HepG2 (cell line): Measurements from ENCODE around the gene MAN2A2. TPM values are rescaled to one million over a fixed set of nuclear protein-coding genes. Genes with fewer than 3 reads are reported as not detected.

Experiments used
- ATAC-seq: fragments of 200-7000 bp; cut with Tn5 transposase; 3 replicates; pipeline ENCODE4 v1.9.1; 2020; ENCODE audit warnings: mild to moderate bottlenecking, moderate library complexity
- BruUV-seq: library from RNA; stranded (reverse); fragments of 400-500 nt; replicated peaks from 2 replicates; lab custom pipeline; 2021; lab: Mats Ljungman, UMichigan
- CTCF ChIA-PET: fragments of 300-600 bp; formaldehyde crosslinking; extraction: SDS; loops from one replicate; lab custom pipeline; 2021; ENCODE audit warnings: low total read pairs, inconsistent platforms, low intra/inter-chr PET ratio; lab: Yijun Ruan, JAX
- POLR2A ChIA-PET: fragments of 350-600 bp; sonication (Branson Sonifier 250); formaldehyde crosslinking; loops from one replicate; lab custom pipeline; 2020; ENCODE audit warnings: antibody characterized with exemption, inconsistent platforms; lab: Yijun Ruan, JAX
- DNase-seq: peaks from one replicate; pipeline ENCODE4 v3.0.0-alpha.2; 2015; ENCODE audit warnings: low spot score
- FAIRE-seq: peaks from 3 replicates; lab custom pipeline; 2011; peaks lifted over from hg19 to GRCh38; lab: Jason Lieb, UNC
- H2AFZ ChIP-seq: one replicate; pipeline ENCODE4 v1.6.1; 2011; ENCODE audit warnings: low read length, inconsistent platforms
- H3K27ac ChIP-seq: fragments of 300-600 bp; 3 replicates; pipeline ENCODE4 v1.8.0; 2011; ENCODE audit warnings: mixed run types, mild to moderate bottlenecking, mixed read lengths, low read length, inconsistent platforms; ENCODE audit not compliant: insufficient read depth; ENCODE audit errors: extremely low read length
- H3K27me3 ChIP-seq, 2 experiments: fragments of 200-600 bp in 1 of 2; 2 replicates in 1 of 2; 3 replicates in 1 of 2; pipeline versions ENCODE4 v1.6.0 to v1.8.0; 2011; ENCODE audit warnings: low read length in 2 of 2, mild to moderate bottlenecking in 2 of 2, moderate library complexity in 2 of 2, inconsistent platforms in 1 of 2; ENCODE audit not compliant: insufficient read depth in 2 of 2, control insufficient read depth in 1 of 2
- H3K36me3 ChIP-seq, 2 experiments: fragments of 200-600 bp in 1 of 2; replicated peaks in 1 of 2; 2 replicates in 1 of 2; 3 replicates in 1 of 2; pipeline versions ENCODE4 v1.5.1 to v1.8.0; 2011; ENCODE audit warnings: low read length in 2 of 2, inconsistent platforms in 1 of 2; ENCODE audit not compliant: insufficient read depth in 2 of 2, control insufficient read depth in 1 of 2
- H3K4me1 ChIP-seq: 2 replicates; pipeline ENCODE4 v1.5.1; 2012; ENCODE audit warnings: low read length, inconsistent platforms; ENCODE audit not compliant: insufficient read depth
- H3K4me2 ChIP-seq: 2 replicates; pipeline ENCODE4 v1.6.0; 2011; ENCODE audit warnings: low read depth, low read length, inconsistent platforms
- H3K4me3 ChIP-seq, 3 experiments: fragments of 200-600 bp in 1 of 3; sonication (generic), shearing (Covaris generic) in 1 of 3; replicated peaks in 1 of 3; 2 replicates each; pipeline ENCODE4 v1.5.1; 2011 to 2016; ENCODE audit warnings: low read length in 3 of 3, inconsistent platforms in 2 of 3, low read depth in 2 of 3, mild to moderate bottlenecking in 2 of 3, control low read depth in 1 of 3, mixed read lengths in 1 of 3; ENCODE audit not compliant: insufficient read depth in 1 of 3
- H3K79me2 ChIP-seq: one replicate; pipeline ENCODE4 v1.6.1; 2011; ENCODE audit warnings: low read length, inconsistent platforms; ENCODE audit not compliant: insufficient read depth
- H3K9ac ChIP-seq: 2 replicates; pipeline ENCODE4 v1.6.0; 2011; ENCODE audit warnings: mild to moderate bottlenecking, low read depth, low read length, inconsistent platforms; ENCODE audit not compliant: insufficient read depth
- H3K9me3 ChIP-seq: 2 replicates; pipeline ENCODE4 v1.5.1; 2012; ENCODE audit warnings: mild to moderate bottlenecking, low read length
- H4K20me1 ChIP-seq: 2 replicates; pipeline ENCODE4 v1.6.0; 2011; ENCODE audit warnings: inconsistent platforms, mild to moderate bottlenecking, low read length, moderate library complexity; ENCODE audit not compliant: insufficient read depth
- CREB1 ChIP-seq, 2 experiments: fragments of 450-650 bp in 1 of 2; IDR thresholded peaks; 2 replicates each; pipeline ENCODE4 v1.6.1; 2016 to 2017; ENCODE audit warnings: control low read depth in 1 of 2, mild to moderate bottlenecking in 1 of 2, missing compliant biosample characterization in 1 of 2, missing genetic modification characterization in 1 of 2
- ETS1 ChIP-seq: sonication (generic); formaldehyde crosslinking; IDR thresholded peaks from 2 replicates; pipeline ENCODE4 v1.4.0; 2020; ENCODE audit warnings: missing genetic modification reagents
- MED1 ChIP-seq: sonication (generic); formaldehyde crosslinking; IDR thresholded peaks from 2 replicates; pipeline ENCODE4 v1.4.0; 2020; ENCODE audit warnings: missing genetic modification reagents
- PBX2 ChIP-seq: IDR thresholded peaks from 2 replicates; pipeline ENCODE4 v1.6.1; 2016; ENCODE audit warnings: control low read depth
- PITX1 ChIP-seq: sonication (generic); formaldehyde crosslinking; IDR thresholded peaks from 2 replicates; pipeline ENCODE4 v1.5.1; 2020; ENCODE audit warnings: mild to moderate bottlenecking, missing genetic modification reagents
- SALL1 ChIP-seq: sonication (generic); formaldehyde crosslinking; IDR thresholded peaks from 2 replicates; pipeline ENCODE4 v1.8.0; 2022; ENCODE audit warnings: mild to moderate bottlenecking, missing genetic modification reagents
- SKI ChIP-seq: fragments of 450-650 bp; IDR thresholded peaks from one replicate; pipeline ENCODE4 v1.6.1; 2018; ENCODE audit warnings: mild to moderate bottlenecking; ENCODE audit not compliant: partially characterized antibody
- SRY ChIP-seq: sonication (generic); formaldehyde crosslinking; IDR thresholded peaks from 2 replicates; pipeline ENCODE4 v1.8.0; 2022; ENCODE audit warnings: mild to moderate bottlenecking, missing genetic modification reagents
- ZNF253 ChIP-seq: sonication (generic); formaldehyde crosslinking; IDR thresholded peaks from 2 replicates; pipeline ENCODE4 v1.8.0; 2022; ENCODE audit warnings: mild to moderate bottlenecking, missing genetic modification reagents, borderline replicate concordance
- ZNF512B ChIP-seq: sonication (generic); formaldehyde crosslinking; IDR thresholded peaks from 2 replicates; pipeline ENCODE4 v1.5.1; 2020; ENCODE audit warnings: missing genetic modification reagents, mild to moderate bottlenecking, borderline replicate concordance
- ZNF589 ChIP-seq: sonication (generic); formaldehyde crosslinking; conservative IDR thresholded peaks from 2 replicates; pipeline ENCODE4 v1.8.0; 2022; ENCODE audit warnings: mild to moderate bottlenecking, moderate library complexity, missing genetic modification reagents
- ZNF746 ChIP-seq: sonication (generic); formaldehyde crosslinking; IDR thresholded peaks from 2 replicates; pipeline ENCODE4 v1.8.0; 2022; ENCODE audit warnings: mild to moderate bottlenecking, missing genetic modification reagents
- ZNF766 ChIP-seq: sonication (generic); formaldehyde crosslinking; IDR thresholded peaks from 2 replicates; pipeline ENCODE4 v1.5.0; 2020; ENCODE audit warnings: missing genetic modification reagents, borderline replicate concordance
- WGBS: methylation state at CpG from one replicate; pipeline ENCODE4 v1.1.6; 2017; ENCODE audit warnings: low lambda C conversion rate; 5-methylcytosine and 5-hydroxymethylcytosine counted together
- in situ Hi-C: cut with HindIII; loops from 2 replicates; pipeline ENCODE4 v1.10.0; 2017; ENCODE audit warnings: low pct_unique_long_range_greater_than_20kb; ENCODE audit not compliant: extremely low pct_ligation_motif_present
- intact Hi-C: fragments of 100-400 bp; cut with micrococcal nuclease; formaldehyde crosslinking; loops from one replicate; pipeline ENCODE4 v1.10.0; 2022; ENCODE audit not compliant: unreplicated experiment
- polyA plus RNA-seq, 8 experiments: library from polyadenylated mRNA; depleted of rRNA in 3 of 8; stranded (reverse) in 7 of 8; unstranded in 1 of 8; fragments of >200 nt; fragmentation: Illumina TruSeq in 4 of 8; extraction: Trizol in 4 of 8; gene quantifications; 2 replicates each; pipeline versions ENCODE4 v1.2.1 to v1.2.3, GENCODE V29; 2011 to 2016; ENCODE audit warnings: low read depth in 4 of 8, missing spikeins in 1 of 8, mixed read lengths in 1 of 8; ENCODE audit not compliant: insufficient read depth in 1 of 8
- total RNA-seq, 5 experiments: library from RNA; depleted of rRNA; stranded (reverse); fragments of >200 nt; fragmentation: Illumina TruSeq; extraction: Trizol; gene quantifications; 2 replicates each; pipeline ENCODE4 v1.2.3, GENCODE V29; 2016; ENCODE audit warnings: low read depth in 1 of 5
- TF ChIP-seq, protein P1 (sequence below): sonication (generic); formaldehyde crosslinking; IDR thresholded peaks from 2 replicates; pipeline ENCODE4 v1.8.1; 2022; ENCODE audit warnings: low read depth, mild to moderate bottlenecking, missing genetic modification reagents

MAN2A2 gene
- total and polyA plus RNA-seq, 2 of the 13 experiments (the other 11 are each of a cell fraction or from before 2014, with no cell fraction given), result 17.5 to 51.5 TPM

DNA sequence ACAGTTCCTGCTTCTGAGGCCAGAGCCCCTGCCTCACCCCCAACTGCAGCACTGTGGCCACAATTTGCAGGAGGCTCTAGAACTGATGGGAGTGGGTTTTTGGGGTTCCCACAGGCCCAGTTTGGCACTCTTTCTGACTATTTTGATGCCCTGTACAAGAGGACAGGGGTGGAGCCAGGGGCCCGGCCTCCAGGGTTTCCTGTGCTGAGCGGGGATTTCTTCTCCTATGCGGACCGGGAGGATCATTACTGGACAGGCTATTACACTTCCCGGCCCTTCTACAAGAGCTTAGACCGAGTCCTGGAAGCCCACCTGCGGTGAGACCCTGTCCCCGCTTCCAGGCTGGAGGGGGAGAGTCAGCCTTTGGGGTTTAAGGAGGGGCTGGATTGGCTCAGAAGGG, 6.9 kb downstream of the MAN2A2 start:
- CTCF ChIA-PET, result no interaction called here
- no peak overlapping the region for H3K4me2 ChIP-seq
- TF ChIP-seq PBX2 (CRISPR knock-in tag), result no peak
- TF ChIP-seq SKI, result no peak
- TF ChIP-seq MED1 (CRISPR knock-in tag), result no peak
- no peak for TF ChIP-seq ZNF512B (CRISPR knock-in tag)
- TF ChIP-seq PITX1 (CRISPR knock-in tag), result no peak
- TF ChIP-seq, protein P1, sequence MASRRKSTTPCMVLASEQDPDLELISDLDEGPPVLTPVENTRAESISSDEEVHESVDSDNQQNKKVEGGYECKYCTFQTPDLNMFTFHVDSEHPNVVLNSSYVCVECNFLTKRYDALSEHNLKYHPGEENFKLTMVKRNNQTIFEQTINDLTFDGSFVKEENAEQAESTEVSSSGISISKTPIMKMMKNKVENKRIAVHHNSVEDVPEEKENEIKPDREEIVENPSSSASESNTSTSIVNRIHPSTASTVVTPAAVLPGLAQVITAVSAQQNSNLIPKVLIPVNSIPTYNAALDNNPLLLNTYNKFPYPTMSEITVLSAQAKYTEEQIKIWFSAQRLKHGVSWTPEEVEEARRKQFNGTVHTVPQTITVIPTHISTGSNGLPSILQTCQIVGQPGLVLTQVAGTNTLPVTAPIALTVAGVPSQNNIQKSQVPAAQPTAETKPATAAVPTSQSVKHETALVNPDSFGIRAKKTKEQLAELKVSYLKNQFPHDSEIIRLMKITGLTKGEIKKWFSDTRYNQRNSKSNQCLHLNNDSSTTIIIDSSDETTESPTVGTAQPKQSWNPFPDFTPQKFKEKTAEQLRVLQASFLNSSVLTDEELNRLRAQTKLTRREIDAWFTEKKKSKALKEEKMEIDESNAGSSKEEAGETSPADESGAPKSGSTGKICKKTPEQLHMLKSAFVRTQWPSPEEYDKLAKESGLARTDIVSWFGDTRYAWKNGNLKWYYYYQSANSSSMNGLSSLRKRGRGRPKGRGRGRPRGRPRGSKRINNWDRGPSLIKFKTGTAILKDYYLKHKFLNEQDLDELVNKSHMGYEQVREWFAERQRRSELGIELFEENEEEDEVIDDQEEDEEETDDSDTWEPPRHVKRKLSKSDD (CRISPR knock-in tag), result no peak
- TF ChIP-seq ZNF746, result no peak
- TF ChIP-seq ZNF766 (CRISPR knock-in tag), result no peak
- TF ChIP-seq ETS1, result no peak
- TF ChIP-seq CREB1 (IDR thresholded peaks at IDR 0.05), result no peak
- TF ChIP-seq CREB1 (CRISPR knock-in tag; IDR thresholded peaks at IDR 0.05), result no peak
- TF ChIP-seq ZNF589, result no peak
- no peak for TF ChIP-seq ZNF253
- no peak for TF ChIP-seq SALL1
- TF ChIP-seq SRY (CRISPR knock-in tag), result no peak
- no peak overlapping the region for H2AFZ ChIP-seq
- no peaks in the 10 kb centered on the region for H3K27me3 ChIP-seq
- BruUV-seq, result no TSS peak
- no peak overlapping the region for H3K27ac ChIP-seq
- H3K36me3 ChIP-seq, result peaks cover 22 to 76% of the 10 kb centered on the region in 2 experiments
- H3K9ac ChIP-seq, result no peak overlapping the region
- no peaks in the 10 kb centered on the region for H3K4me1 ChIP-seq
- FAIRE-seq (no peak), ATAC-seq (no peak), DNase-seq (no peak)
- no peaks in the 10 kb centered on the region for H4K20me1 ChIP-seq
- H3K4me3 ChIP-seq, result no peak overlapping the region
- intact Hi-C loops, result no loop called here
- no peaks in the 10 kb centered on the region for H3K79me2 ChIP-seq
- in situ Hi-C loops, result no loop called here
- no CpG with 5 or more reads among the region's 8 CpGs for WGBS
- no peaks in the 10 kb centered on the region for H3K9me3 ChIP-seq
- POLR2A ChIA-PET, result no interaction called here
